Neural cell (in vitro differentiated cells): ENCODE measurements around the gene LCLAT1. TPM values are rescaled to one million over a fixed set of nuclear protein-coding genes. Genes with fewer than 3 reads are reported as not detected.

Experiments
- H2AFZ ChIP-seq: fragments of 200-600, 300-800 bp; sonication (generic), shearing (Covaris generic); 2 replicates; pipeline ENCODE4 v1.6.0; 2014; ENCODE audit warnings: low read depth, mild to moderate bottlenecking, antibody characterized with exemption, low read length, moderate library complexity
- H3F3A ChIP-seq: fragments of 200-600 bp; shearing (Covaris generic); 2 replicates; pipeline ENCODE4 v1.6.1; 2016; ENCODE audit warnings: mild to moderate bottlenecking, moderate library complexity, mixed read lengths, antibody characterized with exemption, low read length; ENCODE audit not compliant: insufficient read depth, poor library complexity, severe bottlenecking
- H3K27ac ChIP-seq: fragments of 200-600, 300-800 bp; sonication (generic), shearing (Covaris generic); 2 replicates; pipeline ENCODE4 v1.5.1; 2014; ENCODE audit warnings: mild to moderate bottlenecking, low read length, moderate library complexity
- H3K27me3 ChIP-seq: fragments of 300-800, 200-600 bp; sonication (generic), shearing (Covaris generic); 2 replicates; pipeline ENCODE4 v1.6.0; 2014; ENCODE audit warnings: mild to moderate bottlenecking, low read depth, low read length, moderate library complexity; ENCODE audit not compliant: insufficient read depth
- H3K36me3 ChIP-seq: fragments of 300-800, 200-600 bp; sonication (generic), shearing (Covaris generic); 2 replicates; pipeline ENCODE4 v1.5.1; 2014; ENCODE audit warnings: mild to moderate bottlenecking, antibody characterized with exemption, low read length, moderate library complexity; ENCODE audit not compliant: insufficient read depth
- H3K4me2 ChIP-seq: fragments of 300-800, 200-600 bp; sonication (generic), shearing (Covaris generic); 2 replicates; pipeline ENCODE4 v1.6.0; 2014; ENCODE audit warnings: mild to moderate bottlenecking, low read length
- H3K4me3 ChIP-seq: fragments of 300-800, 200-600 bp; sonication (generic), shearing (Covaris generic); 2 replicates; pipeline ENCODE4 v1.5.1; 2014; ENCODE audit warnings: mild to moderate bottlenecking, low read length, moderate library complexity
- H3K79me2 ChIP-seq: fragments of 200-600 bp; shearing (Covaris generic); replicated peaks from 2 replicates; pipeline ENCODE4 v1.6.0; 2014; ENCODE audit warnings: mild to moderate bottlenecking, low read length, moderate library complexity; ENCODE audit not compliant: insufficient read depth
- H3K9ac ChIP-seq: fragments of 300-800, 200-600 bp; sonication (generic), shearing (Covaris generic); 2 replicates; pipeline ENCODE4 v1.6.1; 2016; ENCODE audit warnings: mild to moderate bottlenecking, low read length, mixed read lengths
- H3K9me2 ChIP-seq: fragments of 200-600 bp; shearing (Covaris generic); 2 replicates; pipeline ENCODE4 v1.6.1; 2016; ENCODE audit warnings: mild to moderate bottlenecking, low read length, mixed read lengths; ENCODE audit not compliant: insufficient read depth
- H3K9me3 ChIP-seq: fragments of 200-600, 300-800 bp; sonication (generic), shearing (Covaris generic); 2 replicates; pipeline ENCODE4 v1.6.1; 2016; ENCODE audit warnings: mild to moderate bottlenecking, mixed run types, low read length, moderate library complexity, mixed read lengths
- H4K20me1 ChIP-seq: fragments of 200-600 bp; shearing (Covaris generic); 2 replicates; pipeline ENCODE4 v1.6.1; 2016; ENCODE audit warnings: mild to moderate bottlenecking, mixed run types; ENCODE audit not compliant: insufficient read depth
- EP300 ChIP-seq: fragments of 450-650 bp; conservative IDR thresholded peaks from 2 replicates; pipeline ENCODE4 v1.6.1; 2014; ENCODE audit warnings: antibody characterized with exemption, mild to moderate bottlenecking, moderate library complexity; ENCODE audit not compliant: poor library complexity, severe bottlenecking
- EZH2 ChIP-seq: fragments of 200-600, 300-800 bp; shearing (Covaris generic), sonication (generic); IDR thresholded peaks from 2 replicates; pipeline ENCODE4 v1.6.1; 2014; ENCODE audit warnings: antibody characterized with exemption, low read length, borderline replicate concordance, mild to moderate bottlenecking; ENCODE audit not compliant: insufficient read depth, poor library complexity, severe bottlenecking
- MXI1 ChIP-seq: fragments of 450-650 bp; conservative IDR thresholded peaks from 2 replicates; pipeline ENCODE4 v1.6.1; 2014; ENCODE audit warnings: antibody characterized with exemption, mild to moderate bottlenecking; ENCODE audit not compliant: poor library complexity, severe bottlenecking
- POLR2AphosphoS5 ChIP-seq: IDR thresholded peaks from 2 replicates; pipeline ENCODE4 v1.6.1; 2012
- RAD21 ChIP-seq: fragments of 450-650 bp; conservative IDR thresholded peaks from 2 replicates; pipeline ENCODE4 v1.6.1; 2014; ENCODE audit warnings: antibody characterized with exemption, mild to moderate bottlenecking, moderate library complexity
- SMC3 ChIP-seq: fragments of 450-650 bp; conservative IDR thresholded peaks from 2 replicates; pipeline ENCODE4 v1.6.1; 2014; ENCODE audit warnings: antibody characterized with exemption, mild to moderate bottlenecking, moderate library complexity; ENCODE audit not compliant: poor library complexity
- TAF1 ChIP-seq: IDR thresholded peaks from 2 replicates; pipeline ENCODE4 v1.6.1; 2012; ENCODE audit warnings: low read depth
- polyA plus RNA-seq: library from polyadenylated mRNA; depleted of rRNA; stranded (reverse); fragments of >200 nt; gene quantifications from 2 replicates; pipeline ENCODE4 v1.2.3, GENCODE V29; 2014
- TF ChIP-seq, protein P1 (sequence below): fragments of 450-650 bp; IDR thresholded peaks from 2 replicates; pipeline ENCODE4 v1.5.1; 2014; ENCODE audit warnings: antibody characterized with exemption, mild to moderate bottlenecking, moderate library complexity; ENCODE audit not compliant: poor library complexity, severe bottlenecking
- TF ChIP-seq, protein P2 (sequence below): IDR thresholded peaks from 2 replicates; pipeline ENCODE4 v1.6.1; 2012; ENCODE audit warnings: borderline replicate concordance

The LCLAT1 gene
- polyA plus RNA-seq, 1 donor from 2014 or later, result 5.8 TPM

DNA sequence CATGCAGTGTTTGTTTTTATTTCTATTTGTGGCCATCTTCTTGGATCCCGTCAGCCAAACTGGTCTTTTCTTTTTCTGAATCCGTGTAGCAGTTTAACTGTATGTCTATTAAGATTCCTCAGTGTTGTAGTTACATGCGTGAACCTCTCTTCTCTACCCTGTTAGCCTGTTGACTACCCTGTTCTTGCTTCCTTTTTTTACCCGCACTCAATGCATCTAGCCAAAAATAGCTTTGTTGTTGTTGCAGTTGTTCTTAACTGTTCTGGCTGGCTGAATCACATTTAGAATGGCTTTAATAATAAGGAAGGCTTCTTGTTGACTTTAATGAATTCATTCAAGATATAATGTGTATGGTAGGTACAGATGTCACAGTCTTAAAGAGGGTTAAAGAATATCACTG, 137.1 kb downstream of the LCLAT1 start:
- H3K9ac ChIP-seq, result no peak overlapping the region
- H3K9me3 ChIP-seq, result no peaks in the 10 kb centered on the region
- H2AFZ ChIP-seq, result no peak overlapping the region
- no peaks in the 10 kb centered on the region for H3K27me3 ChIP-seq
- H3K4me3 ChIP-seq, result no peak overlapping the region
- no peaks in the 10 kb centered on the region for H3K9me2 ChIP-seq
- TF ChIP-seq MXI1 (no peak), RAD21 (no peak), EP300 (no peak), POLR2AphosphoS5 (no peak), EZH2 (no peak), SMC3 (no peak), TAF1 (no peak)
- TF ChIP-seq, protein P1, sequence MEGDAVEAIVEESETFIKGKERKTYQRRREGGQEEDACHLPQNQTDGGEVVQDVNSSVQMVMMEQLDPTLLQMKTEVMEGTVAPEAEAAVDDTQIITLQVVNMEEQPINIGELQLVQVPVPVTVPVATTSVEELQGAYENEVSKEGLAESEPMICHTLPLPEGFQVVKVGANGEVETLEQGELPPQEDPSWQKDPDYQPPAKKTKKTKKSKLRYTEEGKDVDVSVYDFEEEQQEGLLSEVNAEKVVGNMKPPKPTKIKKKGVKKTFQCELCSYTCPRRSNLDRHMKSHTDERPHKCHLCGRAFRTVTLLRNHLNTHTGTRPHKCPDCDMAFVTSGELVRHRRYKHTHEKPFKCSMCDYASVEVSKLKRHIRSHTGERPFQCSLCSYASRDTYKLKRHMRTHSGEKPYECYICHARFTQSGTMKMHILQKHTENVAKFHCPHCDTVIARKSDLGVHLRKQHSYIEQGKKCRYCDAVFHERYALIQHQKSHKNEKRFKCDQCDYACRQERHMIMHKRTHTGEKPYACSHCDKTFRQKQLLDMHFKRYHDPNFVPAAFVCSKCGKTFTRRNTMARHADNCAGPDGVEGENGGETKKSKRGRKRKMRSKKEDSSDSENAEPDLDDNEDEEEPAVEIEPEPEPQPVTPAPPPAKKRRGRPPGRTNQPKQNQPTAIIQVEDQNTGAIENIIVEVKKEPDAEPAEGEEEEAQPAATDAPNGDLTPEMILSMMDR, result no peak
- TF ChIP-seq, protein P2, sequence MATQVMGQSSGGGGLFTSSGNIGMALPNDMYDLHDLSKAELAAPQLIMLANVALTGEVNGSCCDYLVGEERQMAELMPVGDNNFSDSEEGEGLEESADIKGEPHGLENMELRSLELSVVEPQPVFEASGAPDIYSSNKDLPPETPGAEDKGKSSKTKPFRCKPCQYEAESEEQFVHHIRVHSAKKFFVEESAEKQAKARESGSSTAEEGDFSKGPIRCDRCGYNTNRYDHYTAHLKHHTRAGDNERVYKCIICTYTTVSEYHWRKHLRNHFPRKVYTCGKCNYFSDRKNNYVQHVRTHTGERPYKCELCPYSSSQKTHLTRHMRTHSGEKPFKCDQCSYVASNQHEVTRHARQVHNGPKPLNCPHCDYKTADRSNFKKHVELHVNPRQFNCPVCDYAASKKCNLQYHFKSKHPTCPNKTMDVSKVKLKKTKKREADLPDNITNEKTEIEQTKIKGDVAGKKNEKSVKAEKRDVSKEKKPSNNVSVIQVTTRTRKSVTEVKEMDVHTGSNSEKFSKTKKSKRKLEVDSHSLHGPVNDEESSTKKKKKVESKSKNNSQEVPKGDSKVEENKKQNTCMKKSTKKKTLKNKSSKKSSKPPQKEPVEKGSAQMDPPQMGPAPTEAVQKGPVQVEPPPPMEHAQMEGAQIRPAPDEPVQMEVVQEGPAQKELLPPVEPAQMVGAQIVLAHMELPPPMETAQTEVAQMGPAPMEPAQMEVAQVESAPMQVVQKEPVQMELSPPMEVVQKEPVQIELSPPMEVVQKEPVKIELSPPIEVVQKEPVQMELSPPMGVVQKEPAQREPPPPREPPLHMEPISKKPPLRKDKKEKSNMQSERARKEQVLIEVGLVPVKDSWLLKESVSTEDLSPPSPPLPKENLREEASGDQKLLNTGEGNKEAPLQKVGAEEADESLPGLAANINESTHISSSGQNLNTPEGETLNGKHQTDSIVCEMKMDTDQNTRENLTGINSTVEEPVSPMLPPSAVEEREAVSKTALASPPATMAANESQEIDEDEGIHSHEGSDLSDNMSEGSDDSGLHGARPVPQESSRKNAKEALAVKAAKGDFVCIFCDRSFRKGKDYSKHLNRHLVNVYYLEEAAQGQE, result no peak
- no peak overlapping the region for H3K4me2 ChIP-seq
- H4K20me1 ChIP-seq, result no peaks in the 10 kb centered on the region
- no peaks in the 10 kb centered on the region for H3F3A ChIP-seq
- H3K36me3 ChIP-seq, result no peaks in the 10 kb centered on the region
- H3K27ac ChIP-seq, result no peak overlapping the region
- H3K79me2 ChIP-seq, result no peaks in the 10 kb centered on the region

DNA sequence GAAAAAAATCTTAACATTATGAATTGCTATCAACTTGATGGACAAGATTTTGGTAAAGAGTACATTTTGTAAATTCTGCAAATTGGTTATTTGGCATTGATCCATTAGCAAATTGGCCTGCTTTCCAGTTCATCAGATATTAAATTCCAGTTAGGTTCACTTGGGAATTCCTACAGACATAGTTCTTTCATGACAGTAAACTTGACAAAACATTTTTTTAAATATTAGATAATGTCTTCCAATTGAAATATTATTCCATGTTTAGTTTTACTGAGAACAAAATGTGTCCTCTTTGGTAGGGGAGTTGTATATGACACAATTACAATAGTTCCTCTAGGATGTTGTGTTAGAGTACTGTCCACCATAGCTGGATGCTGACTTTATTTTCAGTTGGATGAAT, 141.9 kb downstream of the LCLAT1 start:
- Histone ChIP-seq H4K20me1 (no peaks in the 10 kb centered on the region), H3K9ac (no peak overlapping the region), H3K9me3 (no peaks in the 10 kb centered on the region), H3K4me3 (no peak overlapping the region), H3K36me3 (no peaks in the 10 kb centered on the region), H3K4me2 (no peak overlapping the region), H3F3A (no peaks in the 10 kb centered on the region), H2AFZ (no peak overlapping the region), H3K79me2 (no peaks in the 10 kb centered on the region), H3K27me3 (no peaks in the 10 kb centered on the region), H3K27ac (no peak overlapping the region), H3K9me2 (no peaks in the 10 kb centered on the region)
- TF ChIP-seq EP300, result no peak
- TF ChIP-seq, protein P2, result no peak
- TF ChIP-seq RAD21, result no peak
- TF ChIP-seq TAF1, result no peak
- TF ChIP-seq POLR2AphosphoS5, result no peak
- TF ChIP-seq, protein P1, result no peak
- TF ChIP-seq MXI1, result no peak
- TF ChIP-seq EZH2, result no peak
- no peak for TF ChIP-seq SMC3
